H1 (cell line): ENCODE measurements around the gene ARHGAP32. TPM values are rescaled to one million over a fixed set of nuclear protein-coding genes. Genes with fewer than 3 reads are reported as not detected.

Experiments
- CREB1 ChIP-seq: IDR thresholded peaks from 2 replicates; pipeline ENCODE4 v1.6.1; 2012; ENCODE audit warnings: inconsistent platforms
- CTBP2 ChIP-seq: IDR thresholded peaks from 2 replicates; pipeline ENCODE4 v1.7.0; 2011; ENCODE audit warnings: borderline replicate concordance, mild to moderate bottlenecking, moderate library complexity, mixed read lengths, low read length; ENCODE audit not compliant: insufficient read depth, insufficient read length
- EZH2 ChIP-seq: fragments of 200-600 bp; sonication (generic); IDR thresholded peaks from 2 replicates; pipeline ENCODE4 v1.7.1; 2012; ENCODE audit warnings: low read depth, mild to moderate bottlenecking, moderate library complexity, low read length, inconsistent platforms; ENCODE audit not compliant: severe bottlenecking
- GTF2F1 ChIP-seq: IDR thresholded peaks from 2 replicates; pipeline ENCODE4 v1.6.1; 2012; ENCODE audit warnings: low read depth, low read length, improper control_type of control experiment, borderline replicate concordance
- HDAC6 ChIP-seq: IDR thresholded peaks from one replicate; pipeline ENCODE4 v1.7.1; 2012; ENCODE audit warnings: low read depth, mild to moderate bottlenecking, inconsistent platforms, low read length, moderate library complexity
- KDM5A ChIP-seq: fragments of 200-600 bp; IDR thresholded peaks from 2 replicates; pipeline ENCODE4 v1.7.1; 2012; ENCODE audit warnings: mild to moderate bottlenecking, low read length, inconsistent platforms, mixed read lengths
- MAFK ChIP-seq: IDR thresholded peaks from 2 replicates; pipeline ENCODE4 v1.6.1; 2012; ENCODE audit warnings: low read depth, mild to moderate bottlenecking, improper control_type of control experiment, low read length
- NRF1 ChIP-seq: IDR thresholded peaks from 2 replicates; pipeline ENCODE4 v1.6.1; 2011; ENCODE audit warnings: mild to moderate bottlenecking, low read depth, low read length, improper control_type of control experiment
- PHF8 ChIP-seq: fragments of 200-600 bp; sonication (generic); conservative IDR thresholded peaks from 2 replicates; pipeline ENCODE4 v1.7.1; 2012; ENCODE audit warnings: low read depth, mild to moderate bottlenecking, inconsistent platforms, low read length, moderate library complexity
- SP1 ChIP-seq: IDR thresholded peaks from 2 replicates; pipeline ENCODE4 v1.6.1; 2011; ENCODE audit warnings: low read depth, low read length
- TBP ChIP-seq: IDR thresholded peaks from 2 replicates; pipeline ENCODE4 v1.6.1; 2011; ENCODE audit warnings: low read depth, low read length, improper control_type of control experiment
- YY1 ChIP-seq: IDR thresholded peaks from 2 replicates; pipeline ENCODE4 v1.6.1; 2011; ENCODE audit warnings: low read depth, mild to moderate bottlenecking, low read length
- polyA plus RNA-seq, 7 experiments: library from polyadenylated mRNA; depleted of rRNA in 3 of 7; stranded (reverse) in 5 of 7; unstranded in 2 of 7; fragments of >200 nt in 5 of 7; fragments of 200-250 nt in 2 of 7; gene quantifications; 1 replicate in 5 of 7; 2 replicates in 1 of 7; 4 replicates in 1 of 7; pipeline versions ENCODE4 v1.2.1 to v1.2.3, GENCODE V29; 2011 to 2013; ENCODE audit warnings: missing spikeins in 2 of 7, mixed read lengths in 2 of 7
- total RNA-seq: library from RNA; stranded (reverse); fragmentation: NEBNext Ultra II Directional; extraction: Animal tissue kit (Norgen Biotek cat#: 25700); gene quantifications from 2 replicates; pipeline ENCODE4 v1.2.1, GENCODE V29; 2021

ARHGAP32 gene
- total and polyA plus RNA-seq, 2 of the 8 experiments (the other 6 are each of a cell fraction or from before 2014, with no cell fraction given), result 13.7 to 30.0 TPM

- no peak for TF ChIP-seq PHF8
- no peak for TF ChIP-seq YY1
- TF ChIP-seq CTBP2, result peak; percentile 51
- 0 out of 2 replicates have a peak, but pooled peaks have one; percentile 36 for TF ChIP-seq SP1
- no peak for TF ChIP-seq EZH2
- TF ChIP-seq MAFK, result no peak
- no peak for TF ChIP-seq HDAC6
- TF ChIP-seq GTF2F1, result no peak
- no peak for TF ChIP-seq CREB1
- TF ChIP-seq KDM5A, result no peak
- TF ChIP-seq NRF1, result no peak
- no peak for TF ChIP-seq TBP
Observed at GRCh38 chr11:128929468-128929867, 262.7 kb downstream of the ARHGAP32 start (continued).
